C1 segment of cervical spinal cord (tissue), 14 donors: ENCODE measurements around the gene KAZN.

ENCODE experiments used
- DNase-seq, 14 donors: peaks; one replicate each; lab custom pipeline; 2025; lab: John Stamatoyannopoulos, UW

KAZN gene

DNA sequence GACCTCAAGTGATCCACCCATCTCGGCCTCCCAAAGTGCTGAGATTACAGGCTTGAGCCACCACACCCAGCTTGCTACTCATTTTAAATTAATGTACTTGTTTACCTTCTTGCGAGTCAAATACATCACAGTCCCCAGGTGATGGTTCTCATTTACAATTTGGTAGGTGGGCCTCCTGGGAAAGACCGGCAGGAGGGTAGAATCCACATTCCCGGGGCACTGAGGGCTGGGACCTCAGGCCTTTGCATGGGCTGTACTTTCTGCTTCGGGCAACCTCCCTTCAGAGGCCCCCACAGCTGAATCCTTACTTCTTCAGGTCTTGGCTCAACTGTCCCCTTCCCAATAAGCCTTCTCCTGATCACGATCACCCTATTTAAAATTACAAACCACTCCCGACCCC, 165.5 kb downstream of the KAZN start:
- DNase-seq: no peak

- DNase-seq: no peak
Measured at GRCh38 chr1:14765773-14766172, 167.3 kb downstream of the KAZN start.

- no peak for DNase-seq
Measured at GRCh38 chr1:14767075-14767474, 168.6 kb downstream of the KAZN start.

DNA sequence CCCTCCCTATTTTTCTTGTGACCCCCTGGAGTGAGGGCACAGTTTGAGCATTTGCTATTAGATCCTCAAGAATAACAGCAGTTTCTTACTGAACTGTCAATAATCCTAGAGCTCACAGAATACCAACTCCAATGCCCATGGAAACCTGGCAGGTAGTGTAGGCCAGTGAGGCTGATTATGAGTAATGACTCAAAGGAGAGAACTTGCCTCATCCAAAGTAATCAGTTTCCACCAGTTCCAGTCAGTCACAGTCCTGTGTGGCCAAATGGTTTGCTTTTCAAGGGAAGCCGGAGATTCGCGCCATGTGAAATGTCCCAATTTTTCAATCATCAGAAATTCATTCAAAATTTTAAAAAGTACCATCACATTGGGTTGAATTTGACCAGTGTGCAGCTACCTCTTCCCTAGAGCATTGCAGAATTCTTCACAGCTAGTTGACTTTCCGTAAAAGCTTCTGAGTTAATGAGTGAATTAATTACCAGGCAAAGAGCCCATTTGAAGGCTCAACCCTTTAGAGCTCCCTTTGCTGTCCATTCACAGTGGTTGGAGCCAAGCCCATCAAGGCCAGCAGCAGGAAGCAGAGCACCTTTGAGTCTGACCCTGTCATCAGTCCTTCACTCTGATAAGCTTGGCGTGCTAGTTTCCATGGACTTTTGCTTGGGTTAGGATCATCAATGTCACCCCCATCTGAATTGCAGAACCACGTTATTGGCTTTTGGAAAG, 170.3 kb downstream of the KAZN start:
- no peak for DNase-seq

- DNase-seq: no peak
Measured at GRCh38 chr1:14769486-14770274, 171.2 kb downstream of the KAZN start.

GRCh38 chr1:14773396-14774025, 175.0 kb downstream of the KAZN start:
- DNase-seq: no peak

DNA sequence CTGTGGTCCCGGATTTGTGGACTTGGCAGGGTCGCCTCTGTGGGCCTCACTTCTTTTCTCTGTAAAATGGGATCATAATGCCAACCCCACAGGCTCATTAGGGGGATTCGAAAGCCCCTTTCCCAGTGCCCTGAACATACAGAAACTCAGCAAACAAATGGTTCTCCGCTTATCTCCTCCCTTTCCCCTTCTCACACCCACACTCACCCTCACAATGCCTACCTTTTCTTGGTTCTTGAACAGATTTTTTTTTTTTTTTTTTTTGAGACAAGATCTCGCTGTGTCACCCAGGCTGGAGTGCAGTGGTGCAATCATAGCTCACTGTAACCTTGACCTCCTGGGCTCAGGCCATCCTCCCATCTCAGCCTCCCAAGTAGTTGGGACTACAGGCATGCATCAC, 175.7 kb downstream of the KAZN start:
- no peak for DNase-seq

DNA sequence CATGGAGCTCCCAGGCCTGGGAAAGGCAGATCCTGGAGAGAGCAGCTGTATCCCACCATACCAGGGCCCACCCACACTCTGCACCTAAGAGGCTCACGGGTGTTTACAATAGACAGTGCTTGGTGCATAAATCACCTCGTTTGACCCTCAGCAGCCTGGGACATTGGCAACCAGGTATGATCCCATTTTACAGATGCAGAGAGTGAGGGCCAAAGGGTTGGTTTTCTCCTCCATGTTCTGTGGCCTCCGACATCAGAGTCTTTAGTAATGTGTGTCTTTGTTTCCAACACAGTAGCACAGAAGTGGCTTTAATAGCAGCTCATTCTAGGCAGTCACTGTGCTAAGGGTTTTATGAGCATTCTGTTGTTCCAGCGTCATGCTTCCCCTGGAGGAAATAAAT, 176.5 kb downstream of the KAZN start:
- no peak for DNase-seq

DNA sequence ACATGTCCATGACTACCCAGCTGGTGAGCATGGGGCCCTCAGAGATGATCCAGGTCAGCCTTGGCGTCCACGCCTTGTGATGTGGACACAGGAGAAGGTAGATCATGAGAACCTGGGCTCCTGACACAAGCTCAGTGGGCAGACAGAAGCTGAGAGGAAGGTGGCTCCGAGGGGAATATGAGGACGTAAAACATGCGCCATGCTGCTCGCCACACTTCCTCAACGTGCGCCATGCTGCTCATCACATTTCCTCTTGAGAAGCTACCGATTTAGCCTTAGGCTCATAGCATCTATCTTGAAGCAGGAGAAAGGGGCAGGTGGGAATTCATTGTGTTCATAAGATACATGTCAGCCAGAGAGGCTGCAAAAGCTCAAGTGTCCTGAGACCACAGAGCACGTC, 176.9 kb downstream of the KAZN start:
- DNase-seq: no peak

GRCh38 chr1:14777516-14778506, 179.3 kb downstream of the KAZN start:
- no peak for DNase-seq

DNA sequence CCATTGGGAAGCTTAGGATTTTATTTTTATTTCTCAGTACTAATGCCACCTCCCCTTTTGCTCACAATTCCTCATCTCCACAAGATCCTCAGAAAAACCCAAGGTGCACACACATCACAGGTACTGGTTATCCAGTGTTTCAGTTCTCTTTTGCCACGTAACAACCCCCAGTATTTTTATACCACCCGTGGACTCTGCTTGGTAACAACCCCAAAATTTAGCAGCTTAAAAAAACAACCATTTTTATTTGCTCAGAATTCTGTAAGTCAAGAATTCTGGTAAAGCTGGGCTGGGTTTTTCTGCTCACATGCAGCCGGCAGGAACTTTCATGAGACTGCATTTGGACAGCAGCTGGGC, 180.0 kb downstream of the KAZN start:
- DNase-seq: no peak

DNA sequence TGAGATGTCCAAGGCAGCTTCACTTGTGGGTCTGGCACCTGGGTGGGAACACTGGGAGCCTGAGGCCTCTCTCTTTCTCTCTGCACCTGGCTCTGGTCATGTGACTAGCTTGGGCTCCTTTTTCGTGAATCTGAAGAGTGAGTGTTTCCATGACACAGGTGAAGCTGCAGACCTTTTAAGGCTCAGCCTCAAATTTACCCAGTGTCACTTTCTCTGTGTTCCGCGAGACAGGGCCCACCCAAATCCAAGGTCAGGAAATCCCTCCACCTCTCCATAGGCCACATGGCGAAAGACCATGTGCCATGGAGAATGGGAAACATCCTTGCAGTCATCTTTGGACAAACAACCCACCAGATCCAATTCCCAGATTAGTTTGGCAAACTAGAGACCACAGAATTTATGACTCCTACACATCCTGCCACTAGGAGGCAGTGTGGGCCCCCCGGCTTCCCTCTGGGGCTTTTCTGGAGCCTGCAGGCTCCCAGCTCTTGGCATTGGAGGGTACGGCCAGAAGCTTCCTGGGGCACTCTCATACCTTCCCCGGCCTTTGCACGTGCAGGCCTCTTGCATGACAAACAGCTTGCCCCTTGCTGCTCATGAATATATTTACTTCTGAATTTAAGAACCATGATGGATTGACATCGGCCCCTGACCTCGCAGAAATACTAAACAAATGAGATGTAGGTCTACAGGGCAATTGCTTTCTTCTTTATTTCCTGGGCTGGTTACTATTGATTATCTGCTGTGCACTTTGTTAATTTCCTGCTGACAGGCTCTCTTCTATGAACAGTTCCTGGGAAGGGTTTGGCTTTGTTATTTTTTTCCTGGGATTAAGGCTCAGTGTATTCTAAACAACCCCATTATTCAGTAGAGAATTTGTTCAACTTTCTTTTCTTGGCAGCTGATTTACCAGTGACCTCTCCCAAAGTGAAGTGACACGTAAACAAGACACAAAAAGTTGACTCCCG, 180.7 kb downstream of the KAZN start:
- peak in 6 of 14 donors; percentile 2 to 28 (median 20) for DNase-seq

DNA sequence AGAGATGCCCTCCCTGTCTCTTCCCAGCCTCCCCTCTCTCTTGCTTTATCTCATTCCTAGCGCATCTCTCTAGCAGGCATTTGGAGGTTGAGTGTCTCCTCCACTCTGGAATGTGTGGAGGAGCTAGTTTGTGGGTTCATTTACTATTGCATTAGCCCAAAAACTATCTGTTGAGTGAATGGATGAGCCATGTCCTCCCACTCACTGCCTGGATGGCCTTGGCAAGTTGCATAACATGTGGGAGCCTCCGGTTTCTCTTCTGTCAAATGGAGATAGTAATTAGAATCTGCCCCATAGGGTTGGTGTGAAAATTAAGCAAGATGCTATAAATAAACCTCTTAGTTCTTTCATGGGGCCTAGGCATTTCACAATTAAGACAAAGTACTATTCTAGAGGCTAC, 181.8 kb downstream of the KAZN start:
- no peak for DNase-seq

DNA sequence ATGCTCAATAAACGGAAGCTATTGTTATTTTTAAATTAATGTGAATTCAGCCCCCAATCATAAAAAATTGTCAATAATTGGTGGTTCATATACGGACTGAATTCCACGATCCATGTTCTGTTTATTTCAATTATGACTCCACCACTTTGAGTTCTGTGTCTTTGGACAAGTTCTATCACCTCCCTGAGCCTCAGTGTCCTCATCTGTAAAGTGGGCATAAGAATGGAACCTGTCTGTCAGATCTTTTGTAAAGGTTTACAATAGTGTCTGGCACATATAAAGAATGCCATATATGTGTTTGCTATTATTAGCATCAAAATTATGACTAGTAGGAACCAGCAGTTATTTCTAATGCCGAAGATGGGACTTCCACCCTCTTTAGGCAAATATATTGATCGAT, 183.3 kb downstream of the KAZN start:
- no peak for DNase-seq

- peak in 1 of 14 donors; percentile 65 for DNase-seq
Measured at GRCh38 chr1:14782741-14783591, 184.5 kb downstream of the KAZN start.

GRCh38 chr1:14783592-14783886, 185.1 kb downstream of the KAZN start:
- no peak for DNase-seq

DNA sequence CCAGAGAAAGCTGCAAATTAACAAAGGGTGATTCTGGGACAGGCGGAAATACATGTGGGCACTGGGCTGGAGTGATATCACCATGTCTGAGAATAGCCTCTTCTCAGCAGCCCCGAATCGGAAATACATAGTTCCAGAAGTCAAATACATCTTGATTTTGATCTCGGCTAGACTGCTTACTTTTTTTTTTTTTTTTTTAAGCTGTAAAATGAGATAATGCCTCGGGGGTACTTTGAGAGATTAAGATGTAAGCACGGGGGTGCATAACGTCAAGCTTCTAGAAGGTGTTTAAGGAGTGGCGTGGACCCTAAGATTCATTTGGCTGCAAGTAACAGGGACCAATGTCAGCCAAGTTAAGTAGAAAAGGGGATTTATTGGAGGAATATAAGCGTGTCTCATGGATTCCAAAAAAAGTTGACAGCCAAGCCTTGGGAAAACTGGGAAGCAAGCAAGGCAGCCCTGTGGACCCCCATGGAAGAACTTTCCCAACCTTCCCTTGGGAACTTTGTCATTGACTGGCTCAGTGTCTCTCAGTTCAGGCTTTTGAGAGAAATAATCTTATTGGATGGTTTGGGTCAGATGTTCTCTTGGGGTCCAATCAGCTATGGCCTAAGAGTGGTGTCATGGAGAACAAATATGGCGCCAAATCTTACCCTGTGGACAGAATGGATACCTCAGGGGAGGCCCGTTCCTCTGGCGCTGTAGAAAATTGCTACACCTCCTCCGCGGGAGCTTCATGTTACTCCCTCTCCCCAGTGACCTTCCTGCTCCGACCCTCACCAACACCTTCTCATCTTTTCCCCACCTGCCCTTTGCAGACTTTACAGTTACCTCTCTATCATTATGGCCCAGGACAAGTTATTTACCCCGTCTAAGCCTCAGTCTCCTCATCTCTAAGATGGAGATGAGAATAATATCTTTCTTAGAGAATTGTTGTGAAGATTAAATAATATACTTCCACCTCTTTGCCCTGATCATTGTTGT, 186.6 kb downstream of the KAZN start:
- DNase-seq: no peak

DNA sequence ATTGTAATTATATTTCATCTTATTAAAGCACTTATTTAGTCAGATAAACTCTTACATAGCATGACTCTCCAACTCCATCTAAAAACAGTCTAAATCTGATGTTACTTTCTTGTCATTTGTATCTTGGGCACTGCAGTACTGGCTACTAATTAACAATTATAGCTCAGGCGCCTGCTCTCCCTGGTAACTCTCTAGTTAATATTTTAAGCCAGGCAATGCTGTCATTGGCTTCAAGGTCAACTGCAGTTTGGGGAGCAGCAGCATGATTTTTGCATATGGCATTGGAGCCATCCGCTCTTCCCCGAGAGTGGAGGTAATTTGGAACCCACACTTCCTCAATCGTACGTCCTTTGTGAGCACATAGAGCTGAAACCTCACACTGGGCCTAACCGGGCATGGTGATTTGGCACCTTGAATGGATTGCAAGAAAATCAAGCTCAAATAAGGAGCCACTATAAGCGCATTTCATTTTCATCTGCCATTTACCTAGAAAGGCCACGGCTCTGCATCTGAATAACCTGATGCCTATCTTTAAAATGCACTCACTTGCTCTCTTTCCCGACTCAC, 187.7 kb downstream of the KAZN start:
- DNase-seq: peak in 1 of 14 donors; percentile 51
